ENCODE results near the gene ENPP6. TPM values are rescaled to one million over a fixed set of nuclear protein-coding genes. Genes with fewer than 3 reads are reported as not detected.

The ENPP6 gene
- total RNA-seq, 6 donors from 2014 or later: 0.30 to 0.37 (median 0.34) TPM; not detected in 3

DNA sequence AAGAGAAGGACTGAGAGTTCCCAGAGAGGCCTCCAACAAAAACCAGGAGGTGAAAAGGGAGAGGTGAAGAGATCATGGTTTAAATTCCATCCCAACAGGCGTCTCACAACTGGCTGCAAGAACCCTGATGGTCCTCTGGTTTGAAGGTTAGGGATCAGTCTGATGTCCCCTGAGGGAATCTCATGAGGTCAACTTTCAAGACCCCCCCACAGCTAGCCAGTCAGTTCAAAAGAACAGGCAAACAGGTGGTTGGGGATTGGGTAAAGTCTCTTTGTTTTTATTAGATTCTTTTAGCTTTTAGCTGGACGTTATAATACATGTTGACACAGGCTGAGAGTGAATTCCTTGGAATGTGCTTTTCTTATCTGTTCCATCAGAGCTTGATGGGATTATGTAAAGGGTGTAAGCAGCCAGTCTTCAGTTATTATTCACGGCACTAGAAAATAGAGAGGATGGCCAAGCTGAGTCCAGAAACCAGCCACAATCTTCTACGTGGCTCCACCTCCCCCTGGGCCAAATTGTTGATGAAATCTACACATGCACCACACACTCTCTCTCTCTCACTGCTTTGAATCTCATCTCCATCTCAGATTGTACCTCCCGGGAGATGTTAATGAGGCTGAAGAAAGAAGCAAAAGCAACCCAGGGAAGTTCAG is 20.8 kb downstream of the ENPP6 start:
- TF ChIP-seq EP300 (IDR thresholded peaks at IDR 0.05): no peak
- TF ChIP-seq POLR2A (IDR thresholded peaks at IDR 0.05): no peak
- TF ChIP-seq, protein P1, sequence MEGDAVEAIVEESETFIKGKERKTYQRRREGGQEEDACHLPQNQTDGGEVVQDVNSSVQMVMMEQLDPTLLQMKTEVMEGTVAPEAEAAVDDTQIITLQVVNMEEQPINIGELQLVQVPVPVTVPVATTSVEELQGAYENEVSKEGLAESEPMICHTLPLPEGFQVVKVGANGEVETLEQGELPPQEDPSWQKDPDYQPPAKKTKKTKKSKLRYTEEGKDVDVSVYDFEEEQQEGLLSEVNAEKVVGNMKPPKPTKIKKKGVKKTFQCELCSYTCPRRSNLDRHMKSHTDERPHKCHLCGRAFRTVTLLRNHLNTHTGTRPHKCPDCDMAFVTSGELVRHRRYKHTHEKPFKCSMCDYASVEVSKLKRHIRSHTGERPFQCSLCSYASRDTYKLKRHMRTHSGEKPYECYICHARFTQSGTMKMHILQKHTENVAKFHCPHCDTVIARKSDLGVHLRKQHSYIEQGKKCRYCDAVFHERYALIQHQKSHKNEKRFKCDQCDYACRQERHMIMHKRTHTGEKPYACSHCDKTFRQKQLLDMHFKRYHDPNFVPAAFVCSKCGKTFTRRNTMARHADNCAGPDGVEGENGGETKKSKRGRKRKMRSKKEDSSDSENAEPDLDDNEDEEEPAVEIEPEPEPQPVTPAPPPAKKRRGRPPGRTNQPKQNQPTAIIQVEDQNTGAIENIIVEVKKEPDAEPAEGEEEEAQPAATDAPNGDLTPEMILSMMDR (IDR thresholded peaks at IDR 0.05): no peak

DNA sequence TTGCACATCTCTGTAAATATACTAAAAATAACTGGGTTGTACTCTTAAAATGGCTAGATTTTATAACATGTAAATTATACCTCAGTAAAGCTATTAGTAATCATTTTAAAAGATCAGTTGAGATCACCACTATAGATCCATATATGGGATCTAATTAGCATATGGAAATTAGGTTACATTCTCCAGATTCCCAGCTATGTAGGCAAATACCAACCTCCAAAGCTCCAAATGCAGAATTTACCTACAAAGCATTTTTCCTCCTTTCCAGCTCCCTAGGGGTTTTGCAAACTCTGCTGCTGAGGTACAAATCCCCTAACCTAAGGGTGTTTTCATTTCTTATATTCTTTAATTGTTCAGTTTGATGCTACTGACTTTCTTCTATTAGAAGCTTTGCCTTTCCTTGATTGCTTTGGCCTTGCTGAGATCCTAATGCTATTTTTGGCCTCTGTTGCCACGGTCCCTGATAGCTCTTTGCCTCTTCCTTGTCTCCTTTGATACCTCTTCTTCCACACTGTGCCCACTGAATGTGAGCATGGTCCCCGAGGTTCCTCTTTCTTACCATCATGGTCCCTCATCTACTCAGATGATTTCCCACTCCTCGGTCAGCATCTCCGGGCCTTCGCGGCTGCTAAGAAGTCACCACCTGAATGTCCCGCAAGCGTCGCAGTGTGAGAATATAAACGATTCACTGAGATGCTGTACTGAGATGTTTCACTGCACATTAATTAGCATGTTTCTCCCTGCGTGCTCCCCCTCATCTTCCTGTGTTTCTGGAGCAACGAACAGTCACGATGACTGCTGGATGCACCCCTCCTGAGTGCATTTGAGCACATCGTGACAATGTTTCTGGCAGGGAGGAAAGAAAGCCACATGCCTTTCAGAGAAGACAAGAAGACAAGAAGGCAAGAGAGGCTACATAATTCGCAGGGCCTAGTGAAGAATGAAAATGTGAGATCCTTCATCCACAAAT is 23.8 kb downstream of the ENPP6 start:
- H3K27ac ChIP-seq: no peak overlapping the region
- H3K4me1 ChIP-seq: peaks cover 0 to 4% (median 1%) of the 10 kb centered on the region in 4 donors
- H3K9me3 ChIP-seq: no peaks in the 10 kb centered on the region
- H3K27me3 ChIP-seq: no peaks in the 10 kb centered on the region
- H3K36me3 ChIP-seq: no peaks in the 10 kb centered on the region
- TF ChIP-seq POLR2AphosphoS5 (IDR thresholded peaks at IDR 0.05) (no peak), EP300 (IDR thresholded peaks at IDR 0.05) (no peak), POLR2A (IDR thresholded peaks at IDR 0.05) (no peak)
- ATAC-seq (ENCODE audit: low FRiP score in 2 of 2) (no peak), DNase-seq (no peak)
- WGBS, 2 donors: 90% methylated on average over 15 of the region's 15 CpGs
- H3K4me3 ChIP-seq: no peak overlapping the region

More for the DNA sequence above, 20.8 kb downstream of the ENPP6 start:
- peaks cover 0 to 2% (median 0%) of the 10 kb centered on the region in 4 donors for H3K4me1 ChIP-seq
- no peaks in the 10 kb centered on the region for H3K27me3 ChIP-seq
- H3K27ac ChIP-seq: no peak overlapping the region
- H3K4me3 ChIP-seq: no peak overlapping the region
- no peak for DNase-seq
- peak; percentile 28 to 29 for ATAC-seq (ENCODE audit: low FRiP score in 2 of 2)
- H3K36me3 ChIP-seq: no peaks in the 10 kb centered on the region
- WGBS, 2 donors: 47 to 61% methylated on average over 5 of the region's 5 CpGs
- no peaks in the 10 kb centered on the region for H3K9me3 ChIP-seq

DNA sequence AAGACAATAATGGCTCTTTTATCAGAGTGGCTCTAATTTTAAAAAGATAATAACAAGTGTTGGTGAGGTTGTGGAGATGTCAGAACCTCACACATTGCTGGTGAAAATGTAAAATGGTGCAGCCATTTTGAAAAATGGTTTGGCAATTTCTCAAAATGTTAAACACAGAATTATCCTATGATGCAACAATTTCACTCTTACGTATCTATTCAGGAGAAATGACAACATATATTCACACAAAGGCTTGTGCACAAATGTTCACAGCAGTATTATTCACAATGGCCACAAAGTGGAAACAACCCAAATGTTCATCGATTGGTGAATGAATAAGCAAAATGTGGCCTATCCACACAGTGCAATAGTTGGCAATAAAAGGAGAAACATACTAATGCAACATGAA is 24.7 kb downstream of the ENPP6 start:
- H3K9me3 ChIP-seq: no peaks in the 10 kb centered on the region
- H3K27me3 ChIP-seq: no peaks in the 10 kb centered on the region
- 80 to 88% methylated on average over 2 of the region's 2 CpGs for WGBS, 2 donors
- no peak for ATAC-seq (ENCODE audit: low FRiP score in 2 of 2)
- TF ChIP-seq EP300 (IDR thresholded peaks at IDR 0.05): no peak
- peaks cover 0 to 4% (median 1%) of the 10 kb centered on the region in 4 donors for H3K4me1 ChIP-seq
- no peak for DNase-seq
- H3K4me3 ChIP-seq: no peak overlapping the region
- no peak overlapping the region for H3K27ac ChIP-seq
- H3K36me3 ChIP-seq: no peaks in the 10 kb centered on the region

DNA sequence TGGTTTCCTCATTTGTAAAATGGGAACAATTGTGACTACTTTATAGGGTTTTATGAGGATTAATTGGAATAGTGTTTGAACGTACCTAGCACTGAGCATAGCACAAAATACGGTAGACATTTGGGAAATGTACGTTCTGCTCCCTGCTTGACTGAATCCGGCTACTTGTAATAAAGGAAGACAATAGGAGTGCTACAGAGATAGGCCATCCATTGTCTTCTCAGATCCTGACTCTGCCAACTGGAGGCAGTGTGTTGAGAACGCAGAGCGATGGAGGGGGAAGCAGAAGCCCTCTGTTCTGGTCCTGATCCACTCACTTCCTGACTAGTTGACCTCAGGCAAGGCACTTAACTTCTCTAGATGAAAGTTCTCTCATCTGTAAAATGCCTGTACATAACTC is 26.4 kb downstream of the ENPP6 start:
- no peak for ATAC-seq (ENCODE audit: low FRiP score in 2 of 2)
- no peak for TF ChIP-seq POLR2A (IDR thresholded peaks at IDR 0.05)
- TF ChIP-seq EP300 (IDR thresholded peaks at IDR 0.05): no peak
- TF ChIP-seq POLR2AphosphoS5 (IDR thresholded peaks at IDR 0.05): no peak
- TF ChIP-seq, protein P1 (IDR thresholded peaks at IDR 0.05): no peak
- DNase-seq: no peak
- H3K9me3 ChIP-seq: no peaks in the 10 kb centered on the region
- no peaks in the 10 kb centered on the region for H3K27me3 ChIP-seq
- 95 to 96% methylated on average over 6 of the region's 6 CpGs for WGBS, 2 donors
- H3K36me3 ChIP-seq: no peaks in the 10 kb centered on the region
- H3K27ac ChIP-seq: no peak overlapping the region
- H3K4me3 ChIP-seq: no peak overlapping the region
- H3K4me1 ChIP-seq: peaks cover 0 to 4% (median 0%) of the 10 kb centered on the region in 4 donors

DNA sequence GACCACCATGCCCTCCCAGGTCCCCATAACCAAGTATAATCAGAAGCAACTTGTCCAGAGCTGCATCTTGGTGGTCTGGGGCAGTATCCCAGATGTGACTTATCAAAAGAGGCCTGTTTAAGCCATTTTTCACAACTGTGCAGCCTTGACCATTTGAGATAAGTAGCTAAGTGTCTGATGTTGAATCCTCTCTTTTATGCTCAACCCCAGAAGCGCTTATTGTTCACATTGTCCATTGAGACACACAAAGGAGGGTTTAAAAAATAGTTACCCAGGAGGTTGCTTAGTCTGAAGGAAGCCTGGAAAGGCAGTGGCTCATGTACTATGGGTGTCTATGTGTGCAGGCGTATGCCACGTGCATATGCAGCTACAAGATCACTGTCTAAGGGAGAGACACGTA is 27.0 kb downstream of the ENPP6 start:
- TF ChIP-seq POLR2AphosphoS5 (IDR thresholded peaks at IDR 0.05): no peak
- TF ChIP-seq EP300 (IDR thresholded peaks at IDR 0.05): no peak
- TF ChIP-seq, protein P1 (IDR thresholded peaks at IDR 0.05): no peak
- TF ChIP-seq POLR2A (IDR thresholded peaks at IDR 0.05): no peak
- H3K27me3 ChIP-seq: no peaks in the 10 kb centered on the region
- H3K36me3 ChIP-seq: no peaks in the 10 kb centered on the region
- no peak overlapping the region for H3K27ac ChIP-seq
- no peaks in the 10 kb centered on the region for H3K9me3 ChIP-seq
- no peak overlapping the region for H3K4me3 ChIP-seq
- H3K4me1 ChIP-seq: peaks cover 0 to 4% (median 0%) of the 10 kb centered on the region in 4 donors
- DNase-seq: no peak
- no peak for ATAC-seq (ENCODE audit: low FRiP score in 2 of 2)
- WGBS, 2 donors: 91 to 94% methylated on average over 4 of the region's 4 CpGs

Data from upper lobe of left lung (tissue), 6 donors.